ENCODE data around the gene RHO. TPM values are rescaled to one million over a fixed set of nuclear protein-coding genes. Genes with fewer than 3 reads are reported as not detected.

RHO gene
- total RNA-seq, 1 donor from 2014 or later = not detected

GRCh38 chr3:129518581-129518980 lies 9.9 kb upstream of the RHO start:
- TF ChIP-seq CTCF (IDR thresholded peaks at IDR 0.05) = no peak
- Mint-ChIP-seq H3K27ac (ENCODE audit: unreplicated experiment) (no peak overlapping the region), H3K4me3 (ENCODE audit: unreplicated experiment) (no peak overlapping the region), H3K9me3 (ENCODE audit: low read depth) (no peaks in the 10 kb centered on the region), H3K36me3 (ENCODE audit: low read depth) (peaks cover 12% of the 10 kb centered on the region), H3K27me3 (ENCODE audit: low read depth) (no peaks in the 10 kb centered on the region), H3K4me1 (ENCODE audit: low read depth) (peaks cover 3% of the 10 kb centered on the region)
- no peak for DNase-seq (ENCODE audit: low spot score)

DNA sequence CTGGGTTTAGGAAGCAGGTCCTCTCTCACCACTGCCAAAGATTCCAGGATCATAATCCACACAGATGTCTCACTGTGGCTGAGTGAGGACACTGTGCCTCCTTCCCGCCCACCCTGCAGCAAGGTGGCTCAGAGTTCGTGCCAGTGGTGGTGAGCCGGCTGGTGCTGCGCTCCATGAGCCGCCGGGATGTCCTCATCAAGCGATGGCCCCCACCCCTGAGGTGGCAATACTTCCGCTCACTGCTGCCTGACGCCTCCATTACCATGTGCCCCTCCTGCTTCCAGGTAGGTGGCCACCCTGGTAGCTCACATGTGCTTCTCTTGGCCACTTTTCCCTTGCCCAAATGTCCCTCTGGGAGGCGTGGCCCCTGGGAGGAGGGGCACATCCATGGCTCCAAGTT lies 9.0 kb upstream of the RHO start:
- H3K27me3 Mint-ChIP-seq (ENCODE audit: low read depth) = no peaks in the 10 kb centered on the region
- H3K4me3 Mint-ChIP-seq (ENCODE audit: unreplicated experiment) = no peak overlapping the region
- peaks cover 10% of the 10 kb centered on the region for H3K36me3 Mint-ChIP-seq (ENCODE audit: low read depth)
- peaks cover 3% of the 10 kb centered on the region for H3K4me1 Mint-ChIP-seq (ENCODE audit: low read depth)
- H3K27ac Mint-ChIP-seq (ENCODE audit: unreplicated experiment) = no peak overlapping the region
- TF ChIP-seq CTCF (IDR thresholded peaks at IDR 0.05) = no peak
- H3K9me3 Mint-ChIP-seq (ENCODE audit: low read depth) = no peaks in the 10 kb centered on the region
- no peak for DNase-seq (ENCODE audit: low spot score)

DNA sequence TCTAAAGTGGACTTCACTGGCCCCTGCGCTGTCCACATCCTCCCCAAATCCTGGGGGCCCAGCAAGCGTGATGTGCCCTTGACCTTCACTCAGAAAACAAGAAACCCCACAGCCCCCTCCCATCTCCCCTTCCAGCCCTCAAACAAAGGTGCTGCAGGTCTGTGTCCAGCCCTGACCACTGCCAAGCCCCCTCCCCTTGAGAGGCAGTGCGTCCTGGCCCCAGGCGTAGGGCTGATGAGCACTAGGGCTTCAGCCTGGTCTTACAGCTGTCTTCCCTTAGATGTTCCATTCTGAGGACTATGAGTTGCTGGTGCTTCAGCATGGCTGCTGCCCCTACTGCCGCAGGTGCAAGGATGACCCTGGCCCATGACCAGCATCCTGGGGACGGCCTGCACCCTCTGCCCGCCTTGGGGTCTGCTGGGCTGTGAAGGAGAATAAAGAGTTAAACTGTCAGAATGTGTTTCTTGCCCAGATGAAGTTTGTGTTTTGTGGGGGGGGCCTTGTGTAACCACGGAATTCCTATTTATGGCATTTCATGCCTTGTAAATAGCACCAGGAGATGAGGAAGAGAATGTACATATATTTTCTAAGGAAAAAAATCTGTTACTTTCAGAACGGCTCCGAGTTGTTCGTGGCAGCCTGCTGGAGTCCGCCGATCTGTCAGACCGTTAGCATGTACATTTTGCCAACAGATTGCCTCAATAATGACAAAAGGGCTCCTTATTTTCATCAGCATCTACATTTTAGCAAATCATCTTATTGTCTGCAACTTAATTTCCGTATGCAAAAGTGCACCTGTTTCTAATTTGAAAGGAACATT lies 8.3 kb upstream of the RHO start:
- no peak overlapping the region for H3K27ac Mint-ChIP-seq (ENCODE audit: unreplicated experiment)
- H3K4me1 Mint-ChIP-seq (ENCODE audit: low read depth) = peaks cover 3% of the 10 kb centered on the region
- TF ChIP-seq CTCF (IDR thresholded peaks at IDR 0.05) = no peak
- H3K36me3 Mint-ChIP-seq (ENCODE audit: low read depth) = peaks cover 10% of the 10 kb centered on the region
- H3K4me3 Mint-ChIP-seq (ENCODE audit: unreplicated experiment) = no peak overlapping the region
- H3K9me3 Mint-ChIP-seq (ENCODE audit: low read depth) = no peaks in the 10 kb centered on the region
- H3K27me3 Mint-ChIP-seq (ENCODE audit: low read depth) = no peaks in the 10 kb centered on the region
- no peak for DNase-seq (ENCODE audit: low spot score)

DNA sequence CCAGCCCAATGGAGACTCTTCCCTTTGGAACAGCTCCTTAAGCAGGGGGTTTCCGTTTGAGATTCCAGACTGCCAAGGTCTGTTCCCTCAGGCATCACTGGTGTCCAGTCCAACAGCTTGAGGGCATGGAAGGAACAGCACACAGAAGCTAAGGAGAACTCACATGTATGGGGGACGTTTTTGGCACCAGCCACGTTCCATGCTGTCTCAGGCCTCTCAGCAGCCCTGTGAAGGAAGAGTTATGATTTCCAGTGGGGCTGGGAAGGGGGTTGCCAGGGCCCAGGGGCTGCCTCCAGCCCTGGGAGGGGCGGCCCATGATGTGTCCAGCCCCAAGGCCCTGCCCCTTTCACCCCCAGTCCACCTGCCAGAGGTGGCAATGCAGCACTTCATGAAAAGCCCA lies 7.5 kb upstream of the RHO start:
- Mint-ChIP-seq H3K9me3 (ENCODE audit: low read depth) (no peaks in the 10 kb centered on the region), H3K27ac (ENCODE audit: unreplicated experiment) (no peak overlapping the region), H3K4me1 (ENCODE audit: low read depth) (peaks cover 3% of the 10 kb centered on the region)

DNA sequence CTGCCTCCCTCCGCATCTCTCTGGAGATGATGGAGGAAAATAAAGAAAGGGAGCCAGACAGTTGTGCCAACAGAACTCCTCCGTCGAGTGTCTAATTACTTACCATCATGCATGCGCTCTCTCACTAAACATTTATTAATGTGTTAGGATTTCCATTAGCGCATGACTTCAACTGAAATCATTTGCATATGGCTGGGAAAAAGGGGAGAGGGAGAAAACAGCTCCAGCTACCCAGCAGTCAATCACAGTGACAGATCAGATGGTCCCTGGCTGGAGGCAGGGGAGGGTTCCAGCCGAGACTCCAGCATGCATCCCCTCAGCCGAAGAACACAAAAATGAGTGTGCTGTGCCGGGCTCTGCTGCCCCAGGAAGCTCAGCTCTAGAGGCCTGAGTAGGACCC lies 6.8 kb upstream of the RHO start:
- no peak overlapping the region for H3K27ac Mint-ChIP-seq (ENCODE audit: unreplicated experiment)
- H3K36me3 Mint-ChIP-seq (ENCODE audit: low read depth) = peaks cover 5% of the 10 kb centered on the region
- no peaks in the 10 kb centered on the region for H3K27me3 Mint-ChIP-seq (ENCODE audit: low read depth)
- H3K4me1 Mint-ChIP-seq (ENCODE audit: low read depth) = peaks cover 3% of the 10 kb centered on the region
- H3K4me3 Mint-ChIP-seq (ENCODE audit: unreplicated experiment) = no peak overlapping the region
- no peak for TF ChIP-seq CTCF (IDR thresholded peaks at IDR 0.05)
- DNase-seq (ENCODE audit: low spot score) = no peak
- no peaks in the 10 kb centered on the region for H3K9me3 Mint-ChIP-seq (ENCODE audit: low read depth)

More for the DNA sequence above, 7.5 kb upstream of the RHO start:
- DNase-seq (ENCODE audit: low spot score) = no peak
- TF ChIP-seq CTCF (IDR thresholded peaks at IDR 0.05) = no peak
- Mint-ChIP-seq H3K27me3 (ENCODE audit: low read depth) (no peaks in the 10 kb centered on the region), H3K36me3 (ENCODE audit: low read depth) (peaks cover 8% of the 10 kb centered on the region), H3K4me3 (ENCODE audit: unreplicated experiment) (no peak overlapping the region)
